ENCODE measurements around the gene SLX4IP. TPM values are rescaled to one million over a fixed set of nuclear protein-coding genes. Genes with fewer than 3 reads are reported as not detected.

The SLX4IP gene
- total and polyA plus RNA-seq, 2 of the 13 experiments (the other 11 are each of a cell fraction or from before 2014, with no cell fraction given), result 3.6 to 7.3 TPM

DNA sequence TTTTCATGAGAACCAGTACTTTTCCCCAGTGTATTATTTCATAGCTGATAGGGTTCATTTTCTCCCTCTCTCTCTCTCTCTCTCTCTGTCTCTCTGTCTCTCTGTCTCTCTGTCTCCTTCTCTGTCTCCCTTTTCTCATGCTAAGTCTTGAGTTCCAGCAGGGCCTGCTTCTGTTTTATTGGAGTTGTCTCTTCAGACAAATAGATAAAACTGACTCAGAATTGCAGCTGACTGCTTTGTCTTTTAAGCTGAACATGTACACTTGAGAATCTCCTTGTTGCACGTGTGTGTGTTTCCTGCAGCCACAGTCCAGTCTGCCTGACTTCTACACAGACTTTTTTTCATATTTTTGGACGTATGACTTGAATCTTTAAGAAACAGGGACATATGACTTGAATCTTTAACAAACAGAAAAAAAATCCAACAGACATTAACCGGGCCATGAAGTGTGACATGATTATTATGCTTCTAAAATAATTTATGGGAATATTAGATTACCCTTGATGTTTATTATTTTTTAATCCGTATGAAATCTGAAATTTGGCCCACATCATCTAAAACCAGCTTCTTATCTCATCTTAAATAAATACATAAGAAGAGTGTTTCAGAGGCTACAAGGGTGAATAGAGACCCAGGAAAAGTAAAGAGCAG is 167.2 kb downstream of the SLX4IP start:
- ATAC-seq, result no peak
- WGBS (ENCODE audit: low lambda C conversion rate), result 93% methylated on average over 4 of the region's 4 CpGs
- ChIA-PET POLR2A (no interaction called here), CTCF (ENCODE audit: low intra/inter-chr PET ratio, low total read pairs) (no interaction called here)
- Histone ChIP-seq H3K27me3 (ENCODE audit: control insufficient read depth in 1 of 2, insufficient read depth in 2 of 2, low read length in 2 of 2) (no peaks in the 10 kb centered on the region), H3K9me3 (ENCODE audit: low read length) (no peaks in the 10 kb centered on the region), H2AFZ (ENCODE audit: low read length) (no peak overlapping the region), H3K4me3 (replicated peaks in 1 of 3; ENCODE audit: insufficient read depth in 1 of 3, low read depth in 2 of 3, low read length in 3 of 3) (no peak overlapping the region), H3K9ac (ENCODE audit: insufficient read depth, low read depth, low read length) (no peak overlapping the region), H3K36me3 (replicated peaks in 1 of 2; ENCODE audit: control insufficient read depth in 1 of 2, insufficient read depth in 2 of 2, low read length in 2 of 2) (peaks cover 0 to 7% of the 10 kb centered on the region in 2 experiments; a peak in 4 of 5 replicates), H3K4me2 (ENCODE audit: low read depth, low read length) (no peak overlapping the region), H3K27ac (ENCODE audit: extremely low read length, insufficient read depth, low read length) (no peak overlapping the region), H4K20me1 (ENCODE audit: insufficient read depth, low read length) (no peaks in the 10 kb centered on the region), H3K4me1 (ENCODE audit: insufficient read depth, low read length) (peaks cover 47% of the 10 kb centered on the region), H3K79me2 (ENCODE audit: insufficient read depth, low read length) (no peaks in the 10 kb centered on the region)
- intact Hi-C loops (cut with micrococcal nuclease; ENCODE audit: unreplicated experiment), result no loop called here
- in situ Hi-C loops (cut with HindIII; ENCODE audit: extremely low pct_ligation_motif_present, low pct_unique_long_range_greater_than_20kb), result no loop called here
- BruUV-seq (replicated peaks), result no TSS peak
- FAIRE-seq, result no peak
- no peak for DNase-seq (ENCODE audit: low spot score)
- TF ChIP-seq PITX1 (CRISPR knock-in tag; IDR thresholded peaks at IDR 0.05) (no peak), FOXP1 (IDR thresholded peaks at IDR 0.05) (no peak), FOXP1 (CRISPR knock-in tag; IDR thresholded peaks at IDR 0.05) (no peak)

- BruUV-seq (replicated peaks), result no TSS peak
- Histone ChIP-seq H3K27me3 (ENCODE audit: control insufficient read depth in 1 of 2, insufficient read depth in 2 of 2, low read length in 2 of 2) (no peaks in the 10 kb centered on the region), H3K27ac (ENCODE audit: extremely low read length, insufficient read depth, low read length) (peak overlapping the region; percentile 76), H2AFZ (ENCODE audit: low read length) (no peak overlapping the region), H3K9ac (ENCODE audit: insufficient read depth, low read depth, low read length) (peak overlapping the region; percentile 66; the same call in 1 of the 2 replicates), H3K4me2 (ENCODE audit: low read depth, low read length) (0 out of 2 replicates have a peak overlapping the region, but pooled peaks have one; percentile 75), H3K4me1 (ENCODE audit: insufficient read depth, low read length) (peaks cover 39% of the 10 kb centered on the region), H4K20me1 (ENCODE audit: insufficient read depth, low read length) (no peaks in the 10 kb centered on the region), H3K79me2 (ENCODE audit: insufficient read depth, low read length) (no peaks in the 10 kb centered on the region), H3K4me3 (replicated peaks in 1 of 3; ENCODE audit: insufficient read depth in 1 of 3, low read depth in 2 of 3, low read length in 3 of 3) (no peak overlapping the region), H3K36me3 (replicated peaks in 1 of 2; ENCODE audit: control insufficient read depth in 1 of 2, insufficient read depth in 2 of 2, low read length in 2 of 2) (peaks cover 0 to 7% of the 10 kb centered on the region in 2 experiments; a peak in 4 of 5 replicates), H3K9me3 (ENCODE audit: low read length) (no peaks in the 10 kb centered on the region)
- DNase-seq (ENCODE audit: low spot score) (no peak), ATAC-seq (no peak), FAIRE-seq (no peak)
- 94% methylated on average over 4 of the region's 4 CpGs for WGBS (ENCODE audit: low lambda C conversion rate)
- intact Hi-C loops (cut with micrococcal nuclease; ENCODE audit: unreplicated experiment) (no loop called here), in situ Hi-C loops (cut with HindIII; ENCODE audit: extremely low pct_ligation_motif_present, low pct_unique_long_range_greater_than_20kb) (no loop called here)
- POLR2A ChIA-PET, result interaction anchor here (0.9 to 4.3 kb wide), 6 partner anchors 12 to 169 kb away, joined by 3 to 43 read pairs (median 8); partner anchors contain the start of genes JAG1, MKKS and SLX4IP
- CTCF ChIA-PET (ENCODE audit: low intra/inter-chr PET ratio, low total read pairs), result no interaction called here
- TF ChIP-seq ZSCAN20 (CRISPR knock-in tag; IDR thresholded peaks at IDR 0.05; ENCODE audit: borderline replicate concordance) (no peak), POGK (CRISPR knock-in tag; conservative IDR thresholded peaks at IDR 0.05) (no peak), ZNF670 (CRISPR knock-in tag; IDR thresholded peaks at IDR 0.05; ENCODE audit: borderline replicate concordance) (no peak), GPN1 (CRISPR knock-in tag; IDR thresholded peaks at IDR 0.05; ENCODE audit: borderline replicate concordance) (no peak), SMARCE1 (IDR thresholded peaks at IDR 0.05; ENCODE audit: borderline replicate concordance) (no peak), ZNF510 (CRISPR knock-in tag; IDR thresholded peaks at IDR 0.05; ENCODE audit: low read depth) (no peak), HMGA1 (CRISPR knock-in tag; conservative IDR thresholded peaks at IDR 0.05) (no peak), MYPOP (CRISPR knock-in tag; IDR thresholded peaks at IDR 0.05) (no peak), GABPA (IDR thresholded peaks at IDR 0.05; ENCODE audit: low read depth, low read length) (no peak), GABPA (CRISPR knock-in tag; IDR thresholded peaks at IDR 0.05; ENCODE audit: low read depth) (no peak), RFX3 (CRISPR knock-in tag; IDR thresholded peaks at IDR 0.05) (no peak), CBX2 (IDR thresholded peaks at IDR 0.05; ENCODE audit: low read depth, low read length) (no peak), CBX2 (CRISPR knock-in tag; IDR thresholded peaks at IDR 0.05; ENCODE audit: low read depth) (no peak), TMF1 (CRISPR knock-in tag; IDR thresholded peaks at IDR 0.05; ENCODE audit: low read depth) (no peak)
- TF ChIP-seq, protein P1, sequence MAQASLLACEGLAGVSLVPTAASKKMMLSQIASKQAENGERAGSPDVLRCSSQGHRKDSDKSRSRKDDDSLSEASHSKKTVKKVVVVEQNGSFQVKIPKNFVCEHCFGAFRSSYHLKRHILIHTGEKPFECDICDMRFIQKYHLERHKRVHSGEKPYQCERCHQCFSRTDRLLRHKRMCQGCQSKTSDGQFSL (CRISPR knock-in tag; IDR thresholded peaks at IDR 0.05), result no peak
Measured at GRCh38 chr20:10603378-10603777, 168.3 kb downstream of the SLX4IP start.
